Naive B cell (primary cell): ENCODE results near the gene KRI1. TPM values are rescaled to one million over a fixed set of nuclear protein-coding genes. Genes with fewer than 3 reads are reported as not detected.
"Not testable (repeated sequence)": the region's sequence is repeated elsewhere in the genome, so short reads cannot be mapped to it uniquely, and the experiment has no call there.

Experiments used
- ATAC-seq, 2 donors: fragments of 150-1000 bp; cut with Tn5 transposase; 2 replicates each; pipeline ENCODE4 v1.10.0; 2021; ENCODE audit warnings: low read depth in 2 of 2, mild to moderate bottlenecking in 2 of 2, moderate library complexity in 2 of 2
- DNase-seq: peaks from one replicate; pipeline ENCODE4 v3.0.0; 2022
- H3K27ac Mint-ChIP-seq, 6 donors: one replicate each; pipeline ENCODE4 v1.8.0; 2020 to 2022; ENCODE audit warnings: mild to moderate bottlenecking in 6 of 6, mixed read lengths in 6 of 6, moderate library complexity in 5 of 6, inconsistent platforms in 2 of 6
- H3K27me3 Mint-ChIP-seq, 3 donors: one replicate each; pipeline ENCODE4 v1.8.0; 2021 to 2022; ENCODE audit warnings: mixed read lengths in 3 of 3, mild to moderate bottlenecking in 1 of 3
- H3K36me3 Mint-ChIP-seq, 2 donors: one replicate each; pipeline ENCODE4 v1.8.0; 2020 to 2022; ENCODE audit warnings: mixed read lengths in 2 of 2, inconsistent platforms in 1 of 2, mild to moderate bottlenecking in 1 of 2
- H3K4me1 Mint-ChIP-seq, 3 donors: one replicate each; pipeline ENCODE4 v1.8.0; 2020 to 2022; ENCODE audit warnings: mixed read lengths in 3 of 3, inconsistent platforms in 1 of 3, mild to moderate bottlenecking in 1 of 3, moderate library complexity in 1 of 3
- H3K4me3 Mint-ChIP-seq, 8 donors: one replicate each; pipeline ENCODE4 v1.8.0; 2020 to 2022; ENCODE audit warnings: mild to moderate bottlenecking in 8 of 8, mixed read lengths in 8 of 8, moderate library complexity in 8 of 8, inconsistent platforms in 2 of 8
- H3K9me3 Mint-ChIP-seq, 7 donors: one replicate each; pipeline ENCODE4 v1.8.0; 2020 to 2022; ENCODE audit warnings: mixed read lengths in 7 of 7, mild to moderate bottlenecking in 5 of 7, inconsistent platforms in 2 of 7, moderate library complexity in 1 of 7
- polyA plus RNA-seq, 6 donors: library from polyadenylated mRNA; unstranded; fragments of 300-500 nt; fragmentation: Illumina TruSeq; gene quantifications; one replicate each; pipeline ENCODE4 v1.2.3, GENCODE V29; 2021; ENCODE audit warnings: low read depth in 6 of 6

The KRI1 gene
- polyA plus RNA-seq, 6 donors from 2014 or later = 10.6 to 47.6 (median 16.5) TPM

GRCh38 chr19:10538204-10538983 is 27.4 kb downstream of the KRI1 start:
- H3K27me3 Mint-ChIP-seq = peaks cover 16 to 30% (median 27%) of the 10 kb centered on the region in 3 donors
- peak overlapping the region in 3 of 8 donors; percentile 6 to 52 (median 43) for H3K4me3 Mint-ChIP-seq
- ATAC-seq = no peak
- H3K36me3 Mint-ChIP-seq = no peaks in the 10 kb centered on the region
- DNase-seq = no peak
- H3K27ac Mint-ChIP-seq = no peak overlapping the region
- H3K9me3 Mint-ChIP-seq = no peaks in the 10 kb centered on the region
- H3K4me1 Mint-ChIP-seq = peaks cover 0 to 12% (median 3%) of the 10 kb centered on the region in 3 donors

- DNase-seq = no peak
- Mint-ChIP-seq H3K9me3 (no peaks in the 10 kb centered on the region), H3K4me3 (no peak overlapping the region), H3K36me3 (no peaks in the 10 kb centered on the region), H3K4me1 (peaks cover 0 to 10% (median 0%) of the 10 kb centered on the region in 3 donors), H3K27me3 (peaks cover 16 to 31% (median 30%) of the 10 kb centered on the region in 3 donors), H3K27ac (no peak overlapping the region)
- ATAC-seq = no peak
Measured at GRCh38 chr19:10537668-10538067, 28.1 kb downstream of the KRI1 start.

- H3K27me3 Mint-ChIP-seq = peaks cover 12 to 37% (median 28%) of the 10 kb centered on the region in 3 donors
- H3K4me1 Mint-ChIP-seq = peaks cover 0 to 10% (median 0%) of the 10 kb centered on the region in 3 donors
- no peaks in the 10 kb centered on the region for H3K9me3 Mint-ChIP-seq
- no peak overlapping the region for H3K4me3 Mint-ChIP-seq
- no peak for DNase-seq
- H3K27ac Mint-ChIP-seq = no peak overlapping the region
- peaks cover 0 to 4% of the 10 kb centered on the region in 2 donors for H3K36me3 Mint-ChIP-seq
- ATAC-seq = no peak
Measured at GRCh38 chr19:10535613-10536012, 30.2 kb downstream of the KRI1 start.

GRCh38 chr19:10533646-10534386 is 32.0 kb downstream of the KRI1 start:
- Mint-ChIP-seq H3K36me3 (peaks cover 0 to 4% of the 10 kb centered on the region in 2 donors), H3K9me3 (no peaks in the 10 kb centered on the region), H3K27me3 (peaks cover 9 to 23% (median 17%) of the 10 kb centered on the region in 3 donors), H3K4me1 (peaks cover 0 to 8% (median 0%) of the 10 kb centered on the region in 3 donors), H3K4me3 (peak overlapping the region in 1 of 8 donors; percentile 63), H3K27ac (no peak overlapping the region)
- DNase-seq = no peak
- ATAC-seq = no peak

- no peak for ATAC-seq
- H3K27me3 Mint-ChIP-seq = peaks cover 8 to 18% (median 8%) of the 10 kb centered on the region in 3 donors
Measured at GRCh38 chr19:10532457-10532856, 33.4 kb downstream of the KRI1 start.

GRCh38 chr19:10526887-10527286 is 38.9 kb downstream of the KRI1 start:
- H3K4me3 Mint-ChIP-seq, ATAC-seq, H3K4me1 Mint-ChIP-seq, H3K27ac Mint-ChIP-seq, H3K27me3 Mint-ChIP-seq, DNase-seq, H3K9me3 Mint-ChIP-seq, H3K36me3 Mint-ChIP-seq: not testable (repeated sequence)

More at GRCh38 chr19:10532457-10532856, 33.4 kb downstream of the KRI1 start:
- no peak overlapping the region for H3K4me3 Mint-ChIP-seq
- no peaks in the 10 kb centered on the region for H3K4me1 Mint-ChIP-seq
- DNase-seq = no peak
- peaks cover 0 to 4% of the 10 kb centered on the region in 2 donors for H3K36me3 Mint-ChIP-seq
- H3K27ac Mint-ChIP-seq = no peak overlapping the region
- no peaks in the 10 kb centered on the region for H3K9me3 Mint-ChIP-seq

GRCh38 chr19:10525636-10526035 is 40.2 kb downstream of the KRI1 start:
- DNase-seq = no peak
- no peak overlapping the region for H3K27ac Mint-ChIP-seq
- no peaks in the 10 kb centered on the region for H3K27me3 Mint-ChIP-seq
- no peaks in the 10 kb centered on the region for H3K4me1 Mint-ChIP-seq
- H3K9me3 Mint-ChIP-seq = no peaks in the 10 kb centered on the region
- ATAC-seq = no peak
- no peaks in the 10 kb centered on the region for H3K36me3 Mint-ChIP-seq
- no peak overlapping the region for H3K4me3 Mint-ChIP-seq

- H3K9me3 Mint-ChIP-seq = peaks cover 0 to 2% (median 0%) of the 10 kb centered on the region in 7 donors
- H3K4me1 Mint-ChIP-seq = peaks cover 13 to 15% (median 14%) of the 10 kb centered on the region in 3 donors
- peak overlapping the region in 1 of 6 donors; percentile 19 for H3K27ac Mint-ChIP-seq
- ATAC-seq (no peak), DNase-seq (no peak)
- H3K36me3 Mint-ChIP-seq = no peaks in the 10 kb centered on the region
- H3K4me3 Mint-ChIP-seq = no peak overlapping the region
- H3K27me3 Mint-ChIP-seq = peaks cover 10 to 21% (median 20%) of the 10 kb centered on the region in 3 donors
Measured at GRCh38 chr19:10523135-10523636, 42.6 kb downstream of the KRI1 start.

GRCh38 chr19:10521461-10522171 is 44.2 kb downstream of the KRI1 start:
- no peak overlapping the region for H3K27ac Mint-ChIP-seq
- peak overlapping the region in 1 of 8 donors; percentile 51 for H3K4me3 Mint-ChIP-seq
- peaks cover 19 to 32% (median 31%) of the 10 kb centered on the region in 3 donors for H3K27me3 Mint-ChIP-seq
- peaks cover 0 to 2% (median 0%) of the 10 kb centered on the region in 7 donors for H3K9me3 Mint-ChIP-seq
- peaks cover 20 to 23% (median 21%) of the 10 kb centered on the region in 3 donors for H3K4me1 Mint-ChIP-seq
- ATAC-seq (no peak), DNase-seq (no peak)
- peaks cover 0 to 5% of the 10 kb centered on the region in 2 donors for H3K36me3 Mint-ChIP-seq

GRCh38 chr19:10520652-10521318 is 45.0 kb downstream of the KRI1 start:
- Mint-ChIP-seq H3K27ac (peak overlapping the region in 1 of 6 donors; percentile 85), H3K4me3 (no peak overlapping the region), H3K4me1 (peaks cover 22 to 25% (median 23%) of the 10 kb centered on the region in 3 donors), H3K27me3 (peaks cover 25 to 40% (median 39%) of the 10 kb centered on the region in 3 donors), H3K9me3 (peaks cover 0 to 2% (median 0%) of the 10 kb centered on the region in 7 donors), H3K36me3 (peaks cover 0 to 7% of the 10 kb centered on the region in 2 donors)
- ATAC-seq (no peak), DNase-seq (no peak)

- H3K4me1 Mint-ChIP-seq = peaks cover 22 to 25% (median 23%) of the 10 kb centered on the region in 3 donors
- H3K27ac Mint-ChIP-seq = no peak overlapping the region
- ATAC-seq = no peak
- H3K27me3 Mint-ChIP-seq = peaks cover 35 to 53% (median 49%) of the 10 kb centered on the region in 3 donors
- H3K4me3 Mint-ChIP-seq = peak overlapping the region in 5 of 8 donors; percentile 40 to 79 (median 75)
- no peak for DNase-seq
- peaks cover 0 to 2% (median 0%) of the 10 kb centered on the region in 7 donors for H3K9me3 Mint-ChIP-seq
- peaks cover 0 to 7% of the 10 kb centered on the region in 2 donors for H3K36me3 Mint-ChIP-seq
Measured at GRCh38 chr19:10519421-10519820, 46.4 kb downstream of the KRI1 start.
